Measurements from ENCODE around the gene SPATA18.
"Not testable (repeated sequence)": the region's sequence is repeated elsewhere in the genome, so short reads cannot be mapped to it uniquely, and the experiment has no call there.

Gene SPATA18

GRCh38 chr4:52045028-52045427 is 6.1 kb upstream of the SPATA18 start:
- DNase-seq = no peak
- in situ Hi-C loops (cut with HindIII; ENCODE audit: low pct_ligation_motif_present, low pct_unique_long_range_greater_than_20kb, low sequenced_read_pairs) = no loop called here

DNA sequence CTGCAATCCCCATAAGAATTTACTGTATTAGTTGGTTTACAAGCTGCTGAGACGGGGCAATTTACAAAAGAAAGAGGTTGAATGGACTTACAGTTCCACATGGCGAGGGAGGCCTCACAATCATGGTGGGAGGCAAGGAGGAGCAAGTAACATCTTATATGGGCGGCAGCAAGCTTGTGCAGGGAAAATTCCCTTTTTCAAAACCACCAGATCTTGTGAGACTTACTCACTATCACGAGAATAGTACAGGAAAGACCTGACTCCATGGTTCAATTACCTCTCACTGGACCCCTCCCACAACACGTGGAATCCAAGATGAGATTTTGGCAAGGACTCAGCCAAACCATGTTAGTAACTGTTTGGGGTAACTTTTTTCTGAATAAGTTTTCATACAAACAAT is 1.8 kb upstream of the SPATA18 start:
- in situ Hi-C loops (cut with HindIII; ENCODE audit: low pct_ligation_motif_present, low pct_unique_long_range_greater_than_20kb, low sequenced_read_pairs) = no loop called here

DNA sequence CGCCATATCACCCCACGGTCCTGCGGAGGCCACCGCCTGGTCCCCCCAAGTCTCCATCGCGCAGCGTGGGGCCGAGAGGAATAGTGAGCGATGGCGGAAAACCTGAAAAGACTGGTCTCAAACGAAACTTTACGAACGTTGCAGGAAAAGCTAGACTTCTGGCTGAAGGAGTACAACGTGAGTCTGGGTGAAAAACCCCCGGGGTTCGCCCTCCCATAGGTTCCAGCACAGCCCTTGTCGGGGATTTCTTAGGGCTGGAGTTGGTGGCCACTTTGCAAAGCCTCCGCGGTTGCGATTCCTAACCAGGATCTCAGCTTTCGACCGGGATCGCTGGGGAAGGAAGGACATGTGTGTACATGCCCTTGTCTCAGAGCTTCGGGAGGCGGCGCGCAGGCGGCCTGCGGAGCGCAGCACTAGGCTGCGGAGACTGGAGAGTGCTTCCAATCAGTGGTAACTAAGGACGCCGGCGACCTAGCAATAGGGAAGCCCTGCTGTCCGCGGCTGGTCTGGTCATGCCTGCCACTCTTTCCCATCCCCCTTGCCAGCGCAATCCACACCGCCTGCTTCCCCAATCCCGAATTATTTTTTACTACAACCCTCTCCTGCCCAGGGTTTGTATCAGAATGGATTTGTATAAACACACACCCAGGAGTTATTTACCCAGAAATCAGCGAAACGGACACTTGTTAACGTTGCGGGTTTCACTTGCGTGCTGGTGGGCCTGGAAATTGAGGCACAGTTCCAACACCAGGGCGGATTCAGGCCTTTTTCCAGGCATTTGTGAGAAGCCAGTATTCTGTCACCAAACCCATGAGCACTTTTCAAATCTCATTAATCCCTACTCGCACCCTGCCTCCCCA is 741 bp downstream of the SPATA18 start:
- in situ Hi-C loops (cut with HindIII; ENCODE audit: low pct_ligation_motif_present, low pct_unique_long_range_greater_than_20kb, low sequenced_read_pairs) = no loop called here

More for the DNA sequence above, 1.8 kb upstream of the SPATA18 start:
- no peak for DNase-seq

GRCh38 chr4:52052475-52052780 is 1.3 kb downstream of the SPATA18 start:
- in situ Hi-C loops (cut with HindIII; ENCODE audit: low pct_ligation_motif_present, low pct_unique_long_range_greater_than_20kb, low sequenced_read_pairs) = no loop called here
- DNase-seq = no peak

More for the DNA sequence above, 741 bp downstream of the SPATA18 start:
- DNase-seq = peak; percentile 81

DNA sequence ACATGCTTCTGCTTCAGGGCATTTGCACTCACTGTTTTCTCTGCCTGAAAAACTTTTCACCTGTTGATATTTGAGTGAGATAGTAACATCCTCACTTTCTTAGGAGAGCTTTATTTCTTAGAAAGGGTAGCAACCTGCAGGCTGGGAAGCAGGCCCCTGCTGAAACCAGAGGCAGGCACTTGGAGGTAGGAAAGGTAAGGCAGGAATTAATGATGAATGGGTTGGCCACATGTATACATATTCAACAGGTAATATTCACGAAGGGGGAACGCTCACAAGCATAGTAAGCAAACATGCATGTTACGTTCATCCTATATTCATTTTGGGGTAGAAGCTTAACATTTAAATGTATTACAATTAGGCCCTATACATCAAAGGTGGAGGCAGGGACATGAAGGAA is 3.1 kb downstream of the SPATA18 start:
- DNase-seq = no peak
- in situ Hi-C loops (cut with HindIII; ENCODE audit: low pct_ligation_motif_present, low pct_unique_long_range_greater_than_20kb, low sequenced_read_pairs) = no loop called here

DNA sequence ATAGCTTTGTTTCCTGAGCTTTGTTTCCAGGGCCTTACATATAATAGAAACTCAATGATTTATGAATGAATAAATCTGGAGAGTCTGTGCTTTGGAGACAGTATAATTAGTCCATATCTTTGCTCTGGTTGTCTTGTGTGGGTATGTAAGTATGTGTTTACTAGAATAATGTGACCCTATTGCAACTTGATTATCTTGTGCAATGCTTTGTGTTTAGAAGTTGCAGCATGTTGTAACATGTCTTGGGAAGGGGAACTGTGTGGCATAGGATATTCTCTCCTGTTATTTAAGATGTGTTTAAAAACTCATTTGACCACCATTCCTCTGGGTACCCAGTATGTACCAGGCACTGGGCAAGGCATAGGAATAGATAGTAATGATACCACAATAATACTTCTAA is 6.1 kb downstream of the SPATA18 start:
- DNase-seq = no peak
- in situ Hi-C loops (cut with HindIII; ENCODE audit: low pct_ligation_motif_present, low pct_unique_long_range_greater_than_20kb, low sequenced_read_pairs) = no loop called here

GRCh38 chr4:52058275-52058674 is 7.2 kb downstream of the SPATA18 start:
- no peak for DNase-seq
- in situ Hi-C loops (cut with HindIII; ENCODE audit: low pct_ligation_motif_present, low pct_unique_long_range_greater_than_20kb, low sequenced_read_pairs) = no loop called here

- in situ Hi-C loops (cut with HindIII; ENCODE audit: low pct_ligation_motif_present, low pct_unique_long_range_greater_than_20kb, low sequenced_read_pairs) = no loop called here
- no peak for DNase-seq
These were observed 8.3 kb downstream of the SPATA18 start for GRCh38 chr4:52059372-52059771.

DNA sequence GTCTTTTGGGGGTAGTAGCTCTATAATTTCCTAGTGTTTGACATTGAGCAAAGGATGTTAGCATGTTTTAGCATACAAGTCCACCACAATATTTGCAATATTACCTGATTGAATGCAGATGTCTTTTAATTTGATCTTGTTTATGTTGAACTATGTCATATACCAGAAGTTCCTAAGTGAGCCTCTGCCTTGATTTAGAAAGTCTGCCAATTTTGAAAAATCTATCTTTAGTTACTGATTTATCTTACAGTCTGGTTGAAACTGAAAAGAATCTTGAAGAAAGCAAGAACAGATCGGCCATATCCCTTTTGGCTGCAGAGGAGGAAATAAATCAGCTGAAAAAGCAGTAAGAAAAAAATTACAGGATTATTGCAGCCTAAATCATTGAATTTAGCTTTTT is 18.5 kb downstream of the SPATA18 start:
- no peak for DNase-seq
- in situ Hi-C loops (cut with HindIII; ENCODE audit: low pct_ligation_motif_present, low pct_unique_long_range_greater_than_20kb, low sequenced_read_pairs) = no loop called here

DNA sequence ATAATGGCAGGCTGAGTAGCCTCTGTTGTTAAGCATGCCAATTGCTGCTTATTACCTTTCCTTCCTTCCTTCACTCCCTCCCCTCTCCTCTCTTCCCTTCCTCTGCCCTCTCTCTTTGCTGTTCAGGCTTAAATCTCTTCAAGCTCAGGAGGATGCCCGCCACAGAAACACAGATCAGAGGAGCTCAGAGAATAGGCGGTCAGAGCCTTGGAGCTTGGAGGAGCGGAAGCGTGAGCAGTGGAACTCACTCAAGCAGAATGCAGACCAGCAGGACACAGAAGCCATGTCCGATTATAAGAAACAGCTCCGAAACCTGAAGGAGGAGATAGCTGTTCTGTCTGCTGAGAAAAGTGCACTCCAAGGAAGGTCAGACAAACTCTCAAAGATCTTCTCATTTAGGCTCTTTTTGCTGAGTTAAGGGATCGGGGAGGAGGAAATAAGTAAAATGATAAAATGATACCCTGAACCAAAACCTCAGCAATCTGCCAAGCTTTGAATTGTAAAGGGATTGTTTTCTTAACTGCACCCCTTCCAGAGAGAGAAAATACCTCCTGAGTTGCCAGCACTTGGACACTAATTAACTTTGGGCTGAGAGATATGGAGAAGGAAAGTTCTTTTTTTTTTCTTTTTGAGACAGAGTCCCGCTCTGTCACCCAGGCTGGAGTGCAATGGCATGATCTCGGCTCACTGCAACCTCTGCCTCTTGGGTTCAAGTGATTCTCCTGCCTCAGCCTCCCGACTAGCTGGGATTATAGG is 20.9 kb downstream of the SPATA18 start:
- in situ Hi-C loops (cut with HindIII; ENCODE audit: low pct_ligation_motif_present, low pct_unique_long_range_greater_than_20kb, low sequenced_read_pairs) = no loop called here
- DNase-seq = peak; percentile 26

DNA sequence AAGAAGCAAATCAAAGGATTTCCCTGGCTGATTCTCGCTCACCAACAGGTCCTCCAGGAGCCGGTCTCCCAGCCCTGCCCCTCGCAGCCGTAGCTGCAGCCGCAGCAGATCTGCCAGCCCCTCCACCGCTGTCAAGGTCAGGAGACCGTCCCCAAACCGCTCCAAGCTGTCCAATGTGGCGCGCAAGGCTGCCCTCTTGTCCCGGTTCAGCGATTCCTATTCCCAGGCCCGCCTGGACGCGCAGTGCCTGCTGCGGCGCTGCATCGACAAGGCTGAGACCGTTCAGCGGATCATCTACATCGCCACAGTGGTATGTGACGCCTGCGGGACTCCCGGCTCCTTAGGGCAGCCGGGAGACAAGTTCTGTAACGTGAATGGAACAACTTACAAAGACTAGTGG is 25.6 kb downstream of the SPATA18 start:
- in situ Hi-C loops (cut with HindIII; ENCODE audit: low pct_ligation_motif_present, low pct_unique_long_range_greater_than_20kb, low sequenced_read_pairs) = no loop called here
- peak; percentile 43 for DNase-seq

GRCh38 chr4:52079659-52080058 is 28.6 kb downstream of the SPATA18 start:
- in situ Hi-C loops (cut with HindIII; ENCODE audit: low pct_ligation_motif_present, low pct_unique_long_range_greater_than_20kb, low sequenced_read_pairs) = no loop called here
- no peak for DNase-seq

DNA sequence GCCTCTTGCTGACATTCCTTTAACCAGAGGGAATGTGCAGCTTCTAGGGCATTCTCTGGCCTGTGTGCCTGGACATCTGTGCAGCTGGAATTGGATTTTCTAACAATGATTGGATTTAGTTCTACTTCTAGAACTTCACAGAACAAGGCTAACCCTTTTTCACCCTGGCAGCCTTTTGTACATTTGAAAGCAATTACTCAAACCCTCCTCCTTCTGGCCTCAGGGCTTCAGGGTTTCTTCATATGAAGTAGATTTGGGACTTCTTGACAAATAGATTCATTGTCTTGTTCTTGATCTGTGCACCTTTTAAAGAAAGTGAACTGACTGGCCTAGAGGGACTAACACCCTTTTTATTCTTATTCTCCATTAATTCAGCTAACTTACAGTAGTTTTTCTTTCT is 30.1 kb downstream of the SPATA18 start:
- in situ Hi-C loops (cut with HindIII; ENCODE audit: low pct_ligation_motif_present, low pct_unique_long_range_greater_than_20kb, low sequenced_read_pairs) = no loop called here
- DNase-seq = no peak

- DNase-seq; in situ Hi-C loops (cut with HindIII; ENCODE audit: low pct_ligation_motif_present, low pct_unique_long_range_greater_than_20kb, low sequenced_read_pairs): not testable (repeated sequence)
These were observed 35.3 kb downstream of the SPATA18 start for GRCh38 chr4:52086425-52086824.

- in situ Hi-C loops (cut with HindIII; ENCODE audit: low pct_ligation_motif_present, low pct_unique_long_range_greater_than_20kb, low sequenced_read_pairs) = no loop called here
- no peak for DNase-seq
These were observed 40.7 kb downstream of the SPATA18 start for GRCh38 chr4:52091801-52092200.

DNA sequence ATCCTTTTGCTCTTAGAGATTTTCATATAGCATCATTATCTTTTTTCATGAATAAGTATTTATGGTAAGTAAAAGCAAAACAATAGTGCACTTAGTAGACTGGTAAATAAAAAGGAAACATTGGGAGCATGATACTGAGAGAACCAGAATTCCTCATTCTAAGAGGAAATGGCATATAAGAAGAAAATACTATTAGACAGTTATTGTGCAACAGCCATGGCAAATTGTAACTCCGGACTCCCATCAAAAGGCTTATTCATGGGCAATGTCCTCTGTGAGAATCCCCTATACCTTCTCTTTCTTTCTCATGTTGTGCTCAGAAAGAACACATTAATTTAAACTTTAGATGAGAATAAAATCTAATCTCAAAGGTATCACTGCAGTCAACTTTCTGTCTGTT is 42.4 kb downstream of the SPATA18 start:
- no peak for DNase-seq
- in situ Hi-C loops (cut with HindIII; ENCODE audit: low pct_ligation_motif_present, low pct_unique_long_range_greater_than_20kb, low sequenced_read_pairs) = no loop called here

- DNase-seq = no peak
- in situ Hi-C loops (cut with HindIII; ENCODE audit: low pct_ligation_motif_present, low pct_unique_long_range_greater_than_20kb, low sequenced_read_pairs) = no loop called here
These were observed 43.5 kb downstream of the SPATA18 start for GRCh38 chr4:52094376-52095145.

DNA sequence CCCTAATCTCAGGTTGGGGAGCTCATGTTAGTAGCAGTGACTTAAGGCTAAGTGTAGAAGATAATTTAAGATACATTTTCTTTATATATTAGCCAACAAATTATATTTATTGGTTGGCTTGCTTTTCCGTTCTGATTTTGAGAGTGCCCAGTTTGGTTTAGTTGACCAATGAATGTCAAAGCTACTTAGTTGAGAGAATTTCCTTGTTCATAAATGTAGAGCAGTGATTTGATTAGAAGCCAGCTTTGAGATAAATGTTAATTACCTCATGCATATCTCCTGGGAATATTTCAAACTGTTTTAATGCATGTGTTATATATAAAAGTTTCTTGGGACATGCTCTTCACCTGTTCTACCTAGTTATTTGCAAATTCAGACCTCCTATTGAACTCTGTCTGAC is 44.3 kb downstream of the SPATA18 start:
- in situ Hi-C loops (cut with HindIII; ENCODE audit: low pct_ligation_motif_present, low pct_unique_long_range_greater_than_20kb, low sequenced_read_pairs) = no loop called here
- DNase-seq = no peak

GRCh38 chr4:52096048-52096447 is 44.9 kb downstream of the SPATA18 start:
- no peak for DNase-seq

More at GRCh38 chr4:52096048-52096447, 44.9 kb downstream of the SPATA18 start:
- in situ Hi-C loops (cut with HindIII; ENCODE audit: low pct_ligation_motif_present, low pct_unique_long_range_greater_than_20kb, low sequenced_read_pairs) = no loop called here

Data from ACHN (cell line).